ENCODE measurements around the gene CCDC40. TPM values are rescaled to one million over a fixed set of nuclear protein-coding genes. Genes with fewer than 3 reads are reported as not detected.
A peak's percentile ranks its signal among the peaks of the same experiment; 100 is the strongest.

CCDC40 gene
- total RNA-seq, 1 experiment from 2014 or later = 9.9 TPM

DNA sequence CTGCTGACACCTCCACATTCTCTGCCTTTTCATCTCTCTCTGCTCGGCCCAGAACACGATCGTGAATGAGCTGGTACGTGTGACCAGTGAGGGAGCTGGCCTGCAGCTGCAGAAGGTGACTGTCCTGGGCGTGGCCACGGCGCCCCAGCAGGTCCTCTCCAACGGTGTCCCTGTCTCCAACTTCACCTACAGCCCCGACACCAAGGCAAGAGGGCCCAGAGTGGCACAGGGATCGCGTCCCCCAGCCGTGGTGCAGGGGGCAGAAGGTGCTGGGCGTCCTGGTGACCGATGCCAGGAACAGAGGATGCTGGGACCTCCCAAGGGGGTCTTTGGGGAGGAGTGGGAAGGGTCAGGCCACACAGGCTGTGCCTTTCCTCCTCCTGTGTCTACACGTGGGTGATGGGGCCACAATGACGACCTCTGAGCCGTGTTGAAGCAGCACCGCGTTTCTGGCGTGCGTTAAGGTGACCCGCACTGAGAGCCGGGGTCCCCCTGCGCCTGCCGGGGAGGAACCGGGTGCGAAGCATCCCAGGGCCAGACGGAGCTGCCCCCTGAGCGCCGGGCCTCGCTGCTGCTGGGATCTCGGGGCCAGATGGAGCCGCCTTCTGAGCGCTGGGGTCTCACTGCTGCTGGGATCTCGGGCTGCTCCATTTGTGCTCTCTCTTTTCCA, 82.3 kb downstream of the CCDC40 start:
- H3K27ac Mint-ChIP-seq (ENCODE audit: unreplicated experiment) = no peak overlapping the region
- intact Hi-C loops (cut with micrococcal nuclease; ENCODE audit: unreplicated experiment) = no loop called here
- BruUV-seq (replicated peaks) = no TSS peak

DNA sequence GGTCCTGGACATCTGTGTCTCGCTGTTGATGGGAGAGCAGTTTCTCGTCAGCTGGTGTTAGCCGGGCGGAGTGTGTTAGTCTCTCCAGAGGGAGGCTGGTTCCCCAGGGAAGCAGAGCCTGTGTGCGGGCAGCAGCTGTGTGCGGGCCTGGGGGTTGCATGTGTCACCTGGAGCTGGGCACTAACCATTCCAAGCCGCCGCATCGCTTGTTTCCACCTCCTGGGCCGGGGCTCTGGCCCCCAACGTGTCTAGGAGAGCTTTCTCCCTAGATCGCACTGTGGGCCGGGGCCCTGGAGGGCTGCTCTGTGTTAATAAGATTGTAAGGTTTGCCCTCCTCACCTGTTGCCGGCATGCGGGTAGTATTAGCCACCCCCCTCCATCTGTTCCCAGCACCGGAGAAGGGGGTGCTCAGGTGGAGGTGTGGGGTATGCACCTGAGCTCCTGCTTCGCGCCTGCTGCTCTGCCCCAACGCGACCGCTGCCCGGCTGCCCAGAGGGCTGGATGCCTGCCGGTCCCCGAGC, 82.9 kb downstream of the CCDC40 start:
- DNase-seq = no peak
- H3K27ac Mint-ChIP-seq (ENCODE audit: unreplicated experiment) = no peak overlapping the region
- TSS peak; percentile 90 for BruUV-seq (replicated peaks)
- CTCF ChIA-PET = interaction anchor here (0.6 kb wide), 1 partner anchor 119 kb away, joined by 3 read pairs; no protein-coding TSS in a partner anchor
- intact Hi-C loops (cut with micrococcal nuclease; ENCODE audit: unreplicated experiment) = no loop called here
- no peaks in the 10 kb centered on the region for H3K27me3 Mint-ChIP-seq (ENCODE audit: unreplicated experiment)
- TF ChIP-seq, protein P1, sequence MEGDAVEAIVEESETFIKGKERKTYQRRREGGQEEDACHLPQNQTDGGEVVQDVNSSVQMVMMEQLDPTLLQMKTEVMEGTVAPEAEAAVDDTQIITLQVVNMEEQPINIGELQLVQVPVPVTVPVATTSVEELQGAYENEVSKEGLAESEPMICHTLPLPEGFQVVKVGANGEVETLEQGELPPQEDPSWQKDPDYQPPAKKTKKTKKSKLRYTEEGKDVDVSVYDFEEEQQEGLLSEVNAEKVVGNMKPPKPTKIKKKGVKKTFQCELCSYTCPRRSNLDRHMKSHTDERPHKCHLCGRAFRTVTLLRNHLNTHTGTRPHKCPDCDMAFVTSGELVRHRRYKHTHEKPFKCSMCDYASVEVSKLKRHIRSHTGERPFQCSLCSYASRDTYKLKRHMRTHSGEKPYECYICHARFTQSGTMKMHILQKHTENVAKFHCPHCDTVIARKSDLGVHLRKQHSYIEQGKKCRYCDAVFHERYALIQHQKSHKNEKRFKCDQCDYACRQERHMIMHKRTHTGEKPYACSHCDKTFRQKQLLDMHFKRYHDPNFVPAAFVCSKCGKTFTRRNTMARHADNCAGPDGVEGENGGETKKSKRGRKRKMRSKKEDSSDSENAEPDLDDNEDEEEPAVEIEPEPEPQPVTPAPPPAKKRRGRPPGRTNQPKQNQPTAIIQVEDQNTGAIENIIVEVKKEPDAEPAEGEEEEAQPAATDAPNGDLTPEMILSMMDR (IDR thresholded peaks at IDR 0.05; ENCODE audit: unreplicated experiment) = no peak
- H3K4me1 Mint-ChIP-seq (ENCODE audit: low read depth, unreplicated experiment) = no peaks in the 10 kb centered on the region
- H3K36me3 Mint-ChIP-seq (ENCODE audit: insufficient read depth, unreplicated experiment) = peaks cover under 1% of the 10 kb centered on the region
- no peaks in the 10 kb centered on the region for H3K9me3 Mint-ChIP-seq (ENCODE audit: low read depth, unreplicated experiment)
- no peak overlapping the region for H3K4me3 Mint-ChIP-seq (ENCODE audit: low read depth, unreplicated experiment)

More for the DNA sequence above, 82.3 kb downstream of the CCDC40 start:
- CTCF ChIA-PET = no interaction called here
- Mint-ChIP-seq H3K36me3 (ENCODE audit: insufficient read depth, unreplicated experiment) (no peaks in the 10 kb centered on the region), H3K9me3 (ENCODE audit: low read depth, unreplicated experiment) (no peaks in the 10 kb centered on the region), H3K4me1 (ENCODE audit: low read depth, unreplicated experiment) (no peaks in the 10 kb centered on the region), H3K27me3 (ENCODE audit: unreplicated experiment) (no peaks in the 10 kb centered on the region), H3K4me3 (ENCODE audit: low read depth, unreplicated experiment) (no peak overlapping the region)
- TF ChIP-seq, protein P1 (IDR thresholded peaks at IDR 0.05; ENCODE audit: unreplicated experiment) = no peak
- DNase-seq = no peak

DNA sequence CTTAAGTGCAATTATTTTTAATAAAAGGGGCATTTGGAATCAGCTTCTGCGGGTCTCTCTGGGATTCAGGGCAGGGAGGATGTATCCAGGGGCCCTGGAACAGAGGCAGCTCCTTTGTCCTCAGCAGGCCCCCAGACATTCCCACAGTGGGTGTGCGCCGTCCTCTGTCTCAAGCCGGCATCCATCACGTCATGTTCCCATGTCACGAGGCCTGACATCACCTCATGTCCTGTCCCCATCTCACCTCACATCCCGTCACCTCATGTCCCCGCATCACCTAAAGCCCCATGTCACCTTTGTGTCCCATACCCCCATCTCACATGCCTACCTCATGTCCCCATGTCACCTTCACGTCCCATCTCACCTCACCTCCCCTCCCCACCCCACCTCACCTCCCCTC, 83.4 kb downstream of the CCDC40 start:
- intact Hi-C loops (cut with micrococcal nuclease; ENCODE audit: unreplicated experiment) = no loop called here
- TF ChIP-seq, protein P1 (IDR thresholded peaks at IDR 0.05; ENCODE audit: unreplicated experiment) = no peak
- no peak overlapping the region for H3K4me3 Mint-ChIP-seq (ENCODE audit: low read depth, unreplicated experiment)
- no peaks in the 10 kb centered on the region for H3K9me3 Mint-ChIP-seq (ENCODE audit: low read depth, unreplicated experiment)
- H3K27me3 Mint-ChIP-seq (ENCODE audit: unreplicated experiment) = no peaks in the 10 kb centered on the region
- DNase-seq = no peak
- CTCF ChIA-PET = interaction anchor here (0.6 kb wide), 1 partner anchor 119 kb away, joined by 3 read pairs; no protein-coding TSS in a partner anchor
- H3K27ac Mint-ChIP-seq (ENCODE audit: unreplicated experiment) = no peak overlapping the region
- peaks cover 4% of the 10 kb centered on the region for H3K36me3 Mint-ChIP-seq (ENCODE audit: insufficient read depth, unreplicated experiment)
- BruUV-seq (replicated peaks) = no TSS peak
- H3K4me1 Mint-ChIP-seq (ENCODE audit: low read depth, unreplicated experiment) = no peaks in the 10 kb centered on the region

DNA sequence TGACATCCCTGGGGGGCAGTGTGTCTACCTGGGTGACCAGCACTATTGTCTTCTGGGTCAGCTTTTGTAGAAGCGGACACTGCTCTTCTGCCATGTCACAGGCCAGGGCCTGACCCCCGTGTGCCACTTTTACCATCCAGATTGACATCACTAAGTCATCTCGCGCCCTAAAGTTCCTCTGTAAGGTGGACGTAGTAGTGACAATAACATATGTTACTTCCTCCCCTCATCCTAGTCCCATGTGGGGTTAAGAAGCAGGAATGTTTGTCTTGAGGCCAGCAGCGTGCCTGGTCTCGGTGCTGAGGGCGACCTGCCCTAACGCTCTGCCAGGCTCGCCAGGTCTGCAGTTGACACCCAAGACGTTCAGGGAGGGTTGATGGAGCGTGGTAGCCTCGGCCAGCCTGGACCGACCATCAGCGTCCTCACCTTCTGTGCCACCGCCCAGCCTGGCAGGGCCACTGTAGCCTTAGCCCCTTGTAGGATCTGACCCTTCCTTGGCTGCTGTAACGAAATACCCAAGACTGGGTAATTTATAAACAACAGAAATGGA, 85.7 kb downstream of the CCDC40 start:
- intact Hi-C loops (cut with micrococcal nuclease; ENCODE audit: unreplicated experiment) = no loop called here
- Mint-ChIP-seq H3K27ac (ENCODE audit: unreplicated experiment) (no peak overlapping the region), H3K9me3 (ENCODE audit: low read depth, unreplicated experiment) (no peaks in the 10 kb centered on the region), H3K4me3 (ENCODE audit: low read depth, unreplicated experiment) (no peak overlapping the region), H3K36me3 (ENCODE audit: insufficient read depth, unreplicated experiment) (peaks cover 4% of the 10 kb centered on the region), H3K27me3 (ENCODE audit: unreplicated experiment) (peaks cover 13% of the 10 kb centered on the region), H3K4me1 (ENCODE audit: low read depth, unreplicated experiment) (no peaks in the 10 kb centered on the region)
- TF ChIP-seq, protein P1 (IDR thresholded peaks at IDR 0.05; ENCODE audit: unreplicated experiment) = no peak
- DNase-seq = no peak
- no TSS peak for BruUV-seq (replicated peaks)
- CTCF ChIA-PET = interaction anchor here (0.6 kb wide), 1 partner anchor 21 kb away, joined by 3 read pairs; the partner anchor contains the start of gene GAA

Data from Calu3 (cell line).